NCI-H526 treated with DMSO at 0.1 percent for 48 hours (cell line): ENCODE data around the gene PSD4.

Source experiments
- DNase-seq: peaks from one replicate; lab custom pipeline; 2025; lab: John Stamatoyannopoulos, UW

PSD4 gene

DNA sequence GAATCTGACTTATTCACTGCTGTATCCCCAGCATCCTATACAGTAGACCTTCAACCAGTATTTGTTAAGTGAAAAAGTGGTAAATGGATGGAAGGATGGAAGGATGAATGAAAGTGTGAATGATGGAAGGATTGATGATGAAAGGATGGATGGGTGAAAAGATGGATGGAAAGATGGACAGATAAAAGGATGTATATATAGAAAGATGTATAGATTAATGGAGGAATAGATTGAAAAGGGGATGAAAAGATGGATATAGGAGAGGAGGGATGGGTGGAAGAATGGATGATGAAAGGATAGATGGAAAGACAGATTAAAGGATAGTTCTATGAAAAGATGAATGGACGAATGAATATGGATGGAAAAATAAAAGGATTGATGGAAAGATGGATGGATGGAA lies 50.0 kb downstream of the PSD4 start:
- DNase-seq, result no peak

DNA sequence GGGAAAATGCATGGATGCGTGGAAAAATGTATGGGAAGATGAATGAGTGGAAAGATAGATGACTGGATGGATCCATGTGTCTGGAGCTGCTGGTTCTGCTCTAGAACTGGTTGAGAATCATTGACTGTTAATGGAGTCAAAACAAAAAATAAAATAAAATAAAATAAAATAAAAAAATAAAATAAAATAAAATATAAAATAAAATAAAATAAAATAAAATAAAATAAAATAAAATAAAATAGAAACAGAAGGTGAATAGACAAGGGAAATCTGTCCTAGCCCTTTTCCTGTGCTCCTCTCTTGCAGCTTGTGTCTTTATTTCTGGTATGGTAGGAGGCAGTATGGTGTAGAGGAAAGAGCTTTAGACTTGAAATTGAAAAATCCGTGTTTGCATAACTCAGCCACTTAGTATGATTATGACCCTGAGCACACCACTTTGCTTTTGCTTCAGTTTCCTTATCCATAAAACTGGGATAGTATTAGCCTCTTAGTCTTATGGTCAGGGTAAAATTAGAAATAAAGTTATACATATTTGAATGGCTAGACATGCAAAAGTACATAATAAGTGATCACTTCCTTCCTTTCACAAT lies 51.0 kb downstream of the PSD4 start:
- DNase-seq, result no peak

DNA sequence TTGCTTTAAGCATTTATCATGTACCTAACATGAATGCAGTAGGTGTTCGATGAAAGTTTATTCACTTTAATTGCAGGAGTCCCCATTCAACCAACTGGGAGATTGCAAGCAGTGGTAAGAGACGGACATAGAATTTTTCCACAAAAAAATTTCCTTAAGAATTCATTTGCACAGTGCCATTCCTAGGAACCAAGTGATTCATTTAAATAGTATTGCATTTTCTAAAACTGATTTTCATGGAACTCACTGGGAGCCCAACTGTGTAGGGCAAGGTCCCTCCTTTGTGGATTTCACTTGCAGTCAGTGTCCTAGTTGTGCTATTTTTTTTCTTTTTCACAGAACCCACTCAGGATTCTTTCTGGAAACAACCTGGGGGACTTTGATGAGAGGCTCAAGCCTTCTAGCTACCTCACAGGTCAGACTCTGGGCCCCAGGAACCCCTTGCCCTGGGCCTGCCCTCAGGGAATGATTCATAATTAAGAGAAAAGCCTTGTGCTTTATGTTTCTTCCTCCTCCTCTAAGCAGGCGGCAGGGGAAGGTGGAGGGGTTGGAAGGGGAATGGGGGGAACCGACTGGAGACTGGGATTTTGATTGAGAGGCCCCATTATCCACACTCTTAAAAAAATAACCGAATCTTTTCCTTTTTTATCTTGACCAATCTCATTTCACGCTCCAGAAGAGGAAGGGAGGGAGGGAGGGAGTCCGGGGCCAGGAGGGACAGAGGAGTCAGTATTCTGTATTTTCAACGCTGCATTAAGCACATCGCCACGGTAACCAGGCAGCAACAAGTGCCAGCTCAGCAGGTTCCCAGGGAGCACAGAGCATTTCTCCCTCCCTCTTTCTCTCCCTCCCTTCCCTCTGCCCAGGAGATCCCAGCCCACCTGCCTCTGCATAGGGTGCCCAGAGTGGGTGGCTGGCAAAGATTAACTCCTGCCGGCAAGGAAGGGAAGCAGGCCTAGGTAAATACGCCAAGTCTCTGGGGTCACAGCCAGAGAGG lies 51.8 kb downstream of the PSD4 start:
- DNase-seq, result peak; percentile 86

DNA sequence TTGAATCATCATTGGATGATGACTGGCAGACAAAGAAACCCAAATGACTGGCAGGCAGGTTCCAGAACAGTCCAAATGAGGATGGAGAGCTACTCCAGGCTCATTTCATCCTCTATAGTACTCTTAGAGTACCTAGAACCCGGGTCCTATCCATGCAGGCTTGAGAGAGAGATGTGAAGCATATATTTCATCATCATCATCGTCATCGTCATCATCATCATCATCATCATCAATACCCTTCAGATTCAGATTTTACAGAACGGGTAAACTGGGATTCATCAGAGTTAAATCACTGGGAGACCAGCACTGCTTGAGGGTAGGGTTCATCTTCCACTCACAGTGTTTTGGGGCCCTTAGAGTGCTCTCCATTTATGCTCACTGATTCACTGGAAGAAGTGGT lies 52.7 kb downstream of the PSD4 start:
- DNase-seq, result no peak

DNA sequence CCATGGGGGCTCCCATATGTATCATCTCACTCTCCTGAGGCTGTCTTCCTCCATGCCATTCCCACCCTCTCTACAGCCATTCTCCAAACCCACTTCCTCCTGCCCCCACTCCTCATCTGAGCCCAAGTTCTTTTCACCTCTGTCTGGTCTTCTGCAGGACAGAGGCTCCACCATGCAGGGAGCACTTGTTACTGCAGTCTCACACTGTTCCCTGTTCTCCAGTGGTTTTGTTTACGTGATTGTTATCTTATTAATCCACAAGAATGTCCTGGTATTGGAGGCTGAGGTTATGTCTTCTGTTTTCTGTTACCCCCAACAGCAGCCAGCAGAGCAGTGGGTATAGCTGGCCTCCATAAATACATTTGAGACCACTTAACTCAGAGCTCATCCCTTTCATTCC lies 53.5 kb downstream of the PSD4 start:
- no peak for DNase-seq

DNA sequence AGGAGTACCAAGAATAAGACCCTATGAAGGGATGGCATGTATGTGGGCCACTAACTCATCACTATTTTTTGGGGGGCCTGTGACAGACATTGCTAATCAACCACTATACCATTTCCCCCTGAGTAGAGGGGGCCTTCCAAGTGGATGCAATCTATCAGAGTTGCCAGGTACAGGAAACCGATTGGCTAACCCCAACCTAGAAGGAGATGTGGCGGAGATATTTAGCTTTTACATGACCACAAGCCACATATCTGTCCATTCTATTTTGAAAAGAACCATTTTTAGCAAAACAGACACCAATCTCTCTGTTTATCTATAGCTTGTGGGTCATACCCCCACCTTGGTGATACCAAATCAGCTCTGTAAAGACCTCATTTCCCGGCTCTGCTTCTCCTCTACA lies 53.9 kb downstream of the PSD4 start:
- no peak for DNase-seq

DNA sequence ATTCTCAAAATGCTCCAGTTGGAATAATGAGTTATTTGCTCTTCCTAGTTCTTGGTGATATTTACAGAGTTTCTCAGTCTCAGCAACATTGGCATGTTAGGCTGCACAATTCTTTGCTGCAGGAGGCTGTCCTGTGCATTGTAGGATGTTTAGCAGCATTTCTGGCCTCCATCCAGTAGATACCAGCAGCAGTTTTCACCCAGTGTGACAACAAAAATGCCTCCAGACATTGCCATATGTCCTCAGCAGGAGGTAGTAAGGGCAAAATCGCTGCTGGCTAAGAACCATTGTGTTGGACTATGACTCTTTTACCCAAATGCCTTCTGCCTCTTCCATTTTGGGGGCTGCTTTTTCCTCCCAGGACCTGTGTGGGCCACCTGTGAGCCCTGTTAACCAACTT lies 54.6 kb downstream of the PSD4 start:
- DNase-seq, result no peak

DNA sequence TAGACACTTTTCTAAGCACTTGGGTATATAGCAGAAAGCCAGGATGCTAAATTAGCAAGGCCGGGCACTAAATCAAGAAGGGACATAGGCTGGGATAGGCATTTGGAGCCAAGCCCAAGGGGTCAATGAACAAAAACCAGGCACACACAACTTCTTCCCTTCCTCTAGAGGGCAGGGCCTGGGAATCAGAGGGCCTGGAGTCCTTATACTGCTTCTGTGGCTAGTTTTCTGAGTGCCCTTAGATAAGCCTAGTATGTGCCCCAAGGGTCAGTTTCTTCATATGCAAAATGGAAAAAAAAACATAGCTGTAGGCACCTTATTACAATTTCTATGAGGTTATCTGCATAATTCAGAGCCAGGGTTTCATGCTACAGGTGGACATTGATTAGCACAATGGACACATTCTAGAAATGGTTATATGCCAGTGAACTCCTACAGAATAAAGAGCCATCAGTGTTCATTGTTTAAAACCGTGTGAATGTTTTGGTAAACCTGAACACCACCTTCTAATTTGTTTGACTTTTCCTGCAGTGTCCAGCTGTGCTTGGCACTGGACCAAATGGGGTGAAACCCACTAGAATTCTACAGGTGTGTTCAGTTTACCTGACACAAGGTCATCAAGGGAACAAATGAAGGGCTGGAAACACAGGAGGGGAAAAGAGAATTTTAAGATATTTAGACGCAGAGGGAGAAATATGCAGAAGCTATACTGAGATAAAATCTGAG lies 55.4 kb downstream of the PSD4 start:
- no peak for DNase-seq

DNA sequence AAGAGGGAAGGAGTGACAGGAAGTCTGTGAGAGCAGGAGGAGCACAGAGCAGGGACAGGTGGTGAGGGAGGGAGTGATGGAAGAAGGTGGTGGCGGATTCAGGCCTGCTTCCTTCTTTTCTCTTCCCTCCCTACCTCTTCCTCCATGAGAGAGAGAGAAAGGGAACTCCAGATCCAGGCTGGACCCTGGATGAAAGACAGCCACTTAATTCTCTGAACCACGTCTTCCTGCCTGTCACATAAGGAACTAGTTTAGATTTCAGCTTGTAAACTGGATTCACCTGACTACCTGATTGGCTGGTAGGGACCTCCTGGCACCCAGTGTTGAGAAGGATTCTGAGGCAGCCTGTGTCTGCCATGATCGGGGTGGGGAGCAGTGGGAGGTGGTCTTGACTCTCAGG lies 56.0 kb downstream of the PSD4 start:
- DNase-seq, result no peak

DNA sequence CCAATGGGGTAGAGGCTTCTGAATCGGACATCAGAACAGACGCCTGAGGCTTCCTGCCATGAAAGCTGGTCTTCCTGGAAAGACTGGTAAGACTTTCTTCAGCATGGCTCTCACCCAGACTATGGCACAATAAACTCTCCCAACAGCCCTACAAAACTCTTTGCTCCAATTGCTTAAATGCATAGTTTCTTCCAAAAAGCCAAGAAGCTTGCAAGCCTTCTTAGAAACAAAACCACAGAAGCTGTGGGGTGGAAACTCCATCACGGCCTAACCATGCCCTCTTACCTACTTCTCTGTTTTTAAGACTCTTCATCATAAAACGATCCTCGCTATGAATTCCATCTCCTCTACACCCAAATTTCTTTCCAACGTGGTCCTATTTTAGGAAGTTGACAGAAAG lies 56.8 kb downstream of the PSD4 start:
- no peak for DNase-seq

DNA sequence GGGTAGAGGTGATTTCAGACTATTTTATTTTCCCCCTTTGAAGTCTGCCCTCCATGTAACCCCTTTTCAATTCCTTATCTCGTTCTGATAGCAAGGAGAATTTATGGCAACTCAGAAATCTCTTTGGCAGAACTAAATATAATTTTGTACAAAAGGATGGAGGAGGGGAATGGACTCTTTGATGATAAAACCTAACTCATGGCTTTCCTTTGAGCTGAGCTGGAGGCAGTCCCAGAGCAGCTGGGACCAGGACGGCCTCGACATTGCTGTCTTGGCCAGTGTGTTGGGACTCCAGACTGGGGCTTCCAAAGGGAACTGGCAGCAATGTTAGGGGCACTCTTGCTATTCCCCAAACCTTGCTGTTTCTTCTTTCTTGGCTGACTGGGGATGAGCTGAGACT lies 57.3 kb downstream of the PSD4 start:
- no peak for DNase-seq

DNA sequence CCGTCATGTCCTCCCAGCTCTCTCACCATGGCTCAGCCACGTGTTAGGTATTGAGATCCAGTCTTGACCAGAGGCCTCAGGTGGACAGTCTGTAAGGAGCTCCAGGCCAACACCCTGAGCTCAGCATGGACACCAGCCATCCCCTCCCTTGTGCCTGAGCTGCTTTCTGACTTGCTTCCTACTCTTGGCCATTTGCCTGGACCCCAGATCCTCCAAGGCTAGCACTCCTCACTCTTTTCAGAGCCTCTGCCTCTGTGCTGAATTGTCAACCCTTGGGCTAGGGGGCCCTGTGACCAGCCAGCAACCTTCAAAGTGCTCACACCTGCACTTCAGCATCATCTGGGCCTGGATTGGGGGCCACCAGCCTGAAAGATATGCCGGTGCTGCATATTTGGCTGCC lies 58.4 kb downstream of the PSD4 start:
- no peak for DNase-seq

DNA sequence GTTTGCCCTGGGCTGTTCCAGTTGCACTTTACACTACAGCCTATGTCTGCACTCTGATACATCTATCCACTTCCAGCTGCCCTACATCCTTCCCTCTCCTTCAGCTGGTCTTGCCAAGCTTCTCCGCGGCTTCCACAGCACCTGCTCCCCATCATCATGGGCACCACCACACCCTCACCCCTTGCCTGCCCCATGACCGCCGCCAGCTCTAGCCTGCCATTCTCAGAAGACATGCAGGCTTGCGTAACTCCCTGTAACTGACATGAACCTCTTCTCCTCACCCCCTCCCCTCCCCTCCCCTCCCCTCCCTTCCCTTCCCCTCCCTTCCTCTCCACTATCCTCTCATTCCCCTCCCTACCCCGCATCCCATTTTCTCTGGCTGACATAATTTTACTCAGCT lies 59.0 kb downstream of the PSD4 start:
- no peak for DNase-seq

DNA sequence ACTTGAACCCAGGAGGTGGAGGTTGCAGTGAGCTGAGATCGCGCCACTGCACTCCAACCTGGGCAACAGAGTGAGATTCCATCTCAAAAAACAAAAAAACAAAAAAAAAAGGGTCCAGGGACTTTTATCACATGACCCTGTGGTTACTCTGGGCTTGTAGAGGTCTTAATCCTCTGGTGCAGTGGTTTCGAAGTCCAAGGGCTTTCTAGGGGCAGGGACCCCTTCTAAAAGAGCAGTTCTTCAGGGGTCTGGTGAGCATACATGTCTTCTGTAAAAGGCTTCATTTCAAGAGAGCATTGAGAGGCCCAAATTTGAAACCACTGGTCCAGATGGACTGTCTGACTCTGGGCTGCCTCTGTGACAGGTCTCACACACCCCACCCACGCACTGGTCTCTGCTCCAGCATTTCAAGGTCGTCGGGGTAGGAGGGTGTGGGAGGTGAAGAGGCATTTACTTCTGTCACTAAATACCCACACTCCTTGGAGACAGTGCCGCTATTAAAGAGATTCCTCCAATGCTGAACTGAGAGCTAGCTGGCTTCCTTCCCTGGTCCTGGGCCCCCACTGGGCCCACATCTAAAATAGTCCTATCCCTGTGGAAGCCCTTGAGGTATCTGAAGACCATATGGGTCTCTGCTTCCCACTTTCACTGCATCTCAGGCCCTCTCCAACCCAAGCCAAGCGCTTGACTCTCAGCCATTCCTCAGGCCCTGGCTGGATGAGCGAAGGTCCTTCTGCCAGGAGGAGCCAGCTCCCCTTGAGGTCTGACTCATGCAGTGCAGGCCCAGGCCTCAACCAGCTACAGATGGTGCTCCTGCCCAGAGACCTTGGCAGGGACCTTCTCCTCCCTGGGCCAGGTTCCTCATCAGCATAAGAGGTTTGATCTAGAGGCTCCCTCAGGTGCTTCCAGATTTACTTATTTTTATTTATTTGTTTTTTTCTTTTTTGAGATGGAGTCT lies 60.1 kb downstream of the PSD4 start:
- no peak for DNase-seq

DNA sequence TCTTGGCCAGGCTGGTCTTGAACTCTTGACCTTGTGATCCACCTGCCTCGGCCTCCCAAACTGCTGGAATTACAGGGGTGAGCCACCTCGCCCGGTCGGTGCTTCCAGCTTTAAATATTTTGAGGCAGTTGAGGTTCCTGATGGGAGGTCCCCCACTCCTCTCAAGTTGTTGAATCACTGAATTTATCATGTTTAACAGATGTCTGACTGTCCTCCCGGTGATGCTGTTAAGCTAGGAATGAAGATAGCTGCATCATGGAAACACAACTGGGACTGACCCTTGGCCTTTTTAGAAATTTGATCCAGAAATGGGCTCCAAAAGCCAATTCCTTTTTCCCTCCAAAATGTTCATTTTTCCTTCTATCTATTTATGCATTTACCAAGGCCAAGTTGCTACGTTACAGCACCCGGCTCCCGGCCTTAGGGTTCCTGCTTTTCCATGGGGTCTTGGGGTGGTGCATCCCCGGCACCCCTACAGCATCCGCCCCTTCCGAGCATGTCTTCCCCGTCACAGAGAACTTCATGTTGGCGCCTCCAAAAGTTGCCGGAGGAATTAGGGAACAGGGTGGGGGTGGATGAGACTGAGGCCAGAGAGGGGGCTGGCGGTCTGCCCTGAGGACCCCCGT lies 61.1 kb downstream of the PSD4 start:
- no peak for DNase-seq

DNA sequence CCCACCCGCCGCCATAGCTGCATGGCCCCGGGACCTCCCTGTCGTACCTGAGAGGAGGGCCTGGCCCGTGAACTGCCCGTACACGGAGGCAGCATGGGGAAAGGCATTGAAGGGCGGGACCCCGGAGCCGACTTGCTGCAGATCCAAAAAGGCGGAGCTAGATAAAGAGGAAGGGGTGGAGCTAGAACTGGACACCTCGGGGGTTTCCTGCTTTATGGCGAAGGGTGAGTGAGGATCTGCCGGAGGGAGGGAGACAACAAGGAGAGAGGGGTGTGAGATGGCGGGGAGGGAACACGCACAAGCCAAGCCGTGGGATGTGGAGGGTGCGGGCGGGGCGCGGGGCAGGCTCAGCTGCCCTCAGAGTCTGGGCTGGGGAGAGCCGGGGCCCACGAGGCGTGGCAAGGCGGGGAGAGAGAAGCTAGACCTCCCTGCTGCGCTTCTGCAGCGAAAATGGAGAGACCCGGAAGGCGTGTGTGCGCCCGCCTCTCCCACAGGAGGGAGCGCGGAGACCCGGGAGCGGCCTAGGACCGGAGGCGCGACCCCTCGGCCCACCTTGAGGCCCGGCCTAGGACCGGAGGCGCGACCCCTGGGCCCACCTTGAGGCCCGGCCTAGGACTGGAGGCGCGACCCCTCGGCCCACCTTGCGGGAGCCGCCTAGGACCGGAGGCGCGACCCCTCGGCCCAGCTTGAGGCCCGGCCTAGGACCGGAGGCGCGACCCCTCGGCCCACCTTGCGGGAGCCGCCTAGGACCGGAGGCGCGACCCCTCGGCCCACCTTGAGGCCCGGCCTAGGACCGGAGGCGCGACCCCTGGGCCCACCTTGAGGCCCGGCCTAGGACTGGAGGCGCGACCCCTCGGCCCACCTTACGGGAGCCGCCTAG lies 61.8 kb downstream of the PSD4 start:
- DNase-seq, result peak; percentile 90

DNA sequence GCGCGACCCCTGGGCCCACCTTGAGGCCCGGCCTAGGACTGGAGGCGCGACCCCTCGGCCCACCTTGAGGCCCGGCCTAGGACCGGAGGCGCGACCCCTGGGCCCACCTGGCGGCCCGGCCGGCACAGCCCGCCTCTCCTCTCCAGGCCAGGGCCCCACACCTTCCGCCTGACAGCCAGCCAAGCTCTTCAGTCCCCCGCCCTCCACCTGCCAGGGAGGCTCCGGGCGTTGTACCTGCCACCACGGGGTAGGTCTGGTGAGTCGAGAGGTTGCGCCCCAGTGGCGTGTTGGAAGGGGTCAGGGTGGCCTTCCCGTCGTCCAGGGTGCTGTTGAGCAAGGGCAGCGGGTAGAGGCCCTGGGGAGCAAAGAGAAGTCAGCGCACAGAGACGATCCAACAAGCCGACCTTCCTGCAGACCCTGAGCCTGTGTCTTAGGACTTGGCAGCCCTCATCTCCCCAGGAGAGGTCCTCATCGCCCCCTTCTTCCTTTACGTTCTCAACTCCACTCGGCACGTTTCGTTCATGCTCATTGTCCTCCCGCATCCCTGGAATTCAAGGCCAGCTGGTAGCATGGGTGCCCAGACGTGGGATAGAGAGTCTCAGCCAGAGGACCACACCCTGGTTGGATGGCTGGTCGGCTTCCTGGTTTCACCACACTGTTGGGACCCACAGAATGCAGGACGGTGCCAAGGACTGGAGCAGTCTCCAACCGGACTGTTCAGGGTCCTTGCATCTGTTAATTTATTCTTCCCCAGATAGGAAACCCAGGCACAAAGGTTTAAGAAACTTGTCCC lies 62.8 kb downstream of the PSD4 start:
- no peak for DNase-seq

DNA sequence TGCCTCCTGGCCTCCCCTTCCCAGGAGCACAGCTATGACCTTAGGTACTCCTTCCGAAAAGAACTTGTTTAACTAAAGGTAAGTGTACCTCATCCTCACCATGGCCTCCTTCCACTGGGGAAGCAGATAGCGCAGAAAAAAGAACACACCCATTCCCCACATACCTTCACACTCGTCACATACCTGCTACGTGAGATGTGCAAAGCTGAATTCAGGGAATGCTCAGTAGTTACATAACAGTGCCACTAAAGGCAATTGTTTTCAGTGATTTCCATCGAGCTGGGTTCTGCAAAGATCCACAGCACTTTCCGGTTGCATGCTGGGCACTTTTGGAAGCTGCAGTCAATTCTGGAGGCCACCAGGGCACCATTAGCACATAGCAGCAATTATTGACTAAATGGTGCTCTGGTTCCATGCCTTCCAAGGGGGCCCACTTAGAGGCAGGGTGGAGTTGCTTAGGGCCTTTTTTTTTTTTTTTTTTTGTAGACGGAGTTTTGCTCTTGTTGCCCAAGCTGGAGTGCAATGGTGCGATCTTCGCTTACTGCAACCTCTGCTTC lies 63.9 kb downstream of the PSD4 start:
- DNase-seq, result no peak
